ENCODE measurements around the gene TSEN54. TPM values are rescaled to one million over a fixed set of nuclear protein-coding genes. Genes with fewer than 3 reads are reported as not detected.

TSEN54 gene
- polyA plus RNA-seq, 2 donors: 25.1 to 31.5 TPM

- Histone ChIP-seq H3K9me3 (ENCODE audit: control insufficient read depth in 2 of 2, insufficient read depth in 1 of 2, low read depth in 1 of 2, low read length in 1 of 2) (no peaks in the 10 kb centered on the region), H3K4me1 (ENCODE audit: control insufficient read depth in 2 of 2, insufficient read depth in 2 of 2, low read length in 1 of 2) (peaks cover 0 to 17% of the 10 kb centered on the region in 2 donors), H3K36me3 (ENCODE audit: control insufficient read depth in 2 of 2, insufficient read depth in 2 of 2, low read length in 1 of 2) (peaks cover 0 to 2% of the 10 kb centered on the region in 2 donors), H3K4me3 (ENCODE audit: low read depth in 1 of 2, low read length in 2 of 2) (no peak overlapping the region), H3K27me3 (ENCODE audit: control insufficient read depth in 1 of 2, insufficient read depth in 2 of 2, low read length in 2 of 2) (no peaks in the 10 kb centered on the region), H3K27ac (ENCODE audit: low read depth in 2 of 2, low read length in 1 of 2) (peak overlapping the region; percentile 61 to 85)
- WGBS, 2 donors: 55 to 56% methylated on average over 9 of the region's 9 CpGs
These were observed 30.8 kb downstream of the TSEN54 start for GRCh38 chr17:75547091-75547490.

- no peak overlapping the region for H3K4me3 ChIP-seq (ENCODE audit: low read depth in 1 of 2, low read length in 2 of 2)
- peaks cover 0 to 17% of the 10 kb centered on the region in 2 donors for H3K4me1 ChIP-seq (ENCODE audit: control insufficient read depth in 2 of 2, insufficient read depth in 2 of 2, low read length in 1 of 2)
- WGBS, 2 donors: 52 to 59% methylated on average over 5 of the region's 5 CpGs
- H3K27me3 ChIP-seq (ENCODE audit: control insufficient read depth in 1 of 2, insufficient read depth in 2 of 2, low read length in 2 of 2): no peaks in the 10 kb centered on the region
- H3K9me3 ChIP-seq (ENCODE audit: control insufficient read depth in 2 of 2, insufficient read depth in 1 of 2, low read depth in 1 of 2, low read length in 1 of 2): no peaks in the 10 kb centered on the region
- no peaks in the 10 kb centered on the region for H3K36me3 ChIP-seq (ENCODE audit: control insufficient read depth in 2 of 2, insufficient read depth in 2 of 2, low read length in 1 of 2)
- H3K27ac ChIP-seq (ENCODE audit: low read depth in 2 of 2, low read length in 1 of 2): peak overlapping the region; percentile 98
These were observed 32.5 kb downstream of the TSEN54 start for GRCh38 chr17:75548813-75549212.

GRCh38 chr17:75549246-75550138 is 33.2 kb downstream of the TSEN54 start:
- H3K4me3 ChIP-seq (ENCODE audit: low read depth in 1 of 2, low read length in 2 of 2): no peak overlapping the region

GRCh38 chr17:75550139-75550465 is 33.8 kb downstream of the TSEN54 start:
- H3K27me3 ChIP-seq (ENCODE audit: control insufficient read depth in 1 of 2, insufficient read depth in 2 of 2, low read length in 2 of 2): no peaks in the 10 kb centered on the region
- no peak overlapping the region for H3K4me3 ChIP-seq (ENCODE audit: low read depth in 1 of 2, low read length in 2 of 2)
- H3K4me1 ChIP-seq (ENCODE audit: control insufficient read depth in 2 of 2, insufficient read depth in 2 of 2, low read length in 1 of 2): peaks cover 0 to 17% of the 10 kb centered on the region in 2 donors
- H3K36me3 ChIP-seq (ENCODE audit: control insufficient read depth in 2 of 2, insufficient read depth in 2 of 2, low read length in 1 of 2): no peaks in the 10 kb centered on the region
- peak overlapping the region; percentile 98 for H3K27ac ChIP-seq (ENCODE audit: low read depth in 2 of 2, low read length in 1 of 2)
- WGBS, 2 donors: 56 to 62% methylated on average over 4 of the region's 4 CpGs
- no peaks in the 10 kb centered on the region for H3K9me3 ChIP-seq (ENCODE audit: control insufficient read depth in 2 of 2, insufficient read depth in 1 of 2, low read depth in 1 of 2, low read length in 1 of 2)

More at GRCh38 chr17:75549246-75550138, 33.2 kb downstream of the TSEN54 start:
- WGBS, 2 donors: 42 to 45% methylated on average over 21 to 22 of the region's 22 CpGs
- Histone ChIP-seq H3K9me3 (ENCODE audit: control insufficient read depth in 2 of 2, insufficient read depth in 1 of 2, low read depth in 1 of 2, low read length in 1 of 2) (no peaks in the 10 kb centered on the region), H3K36me3 (ENCODE audit: control insufficient read depth in 2 of 2, insufficient read depth in 2 of 2, low read length in 1 of 2) (no peaks in the 10 kb centered on the region), H3K27ac (ENCODE audit: low read depth in 2 of 2, low read length in 1 of 2) (peak overlapping the region; percentile 98), H3K27me3 (ENCODE audit: control insufficient read depth in 1 of 2, insufficient read depth in 2 of 2, low read length in 2 of 2) (no peaks in the 10 kb centered on the region), H3K4me1 (ENCODE audit: control insufficient read depth in 2 of 2, insufficient read depth in 2 of 2, low read length in 1 of 2) (peaks cover 0 to 17% of the 10 kb centered on the region in 2 donors)

- Histone ChIP-seq H3K4me1 (ENCODE audit: control insufficient read depth in 2 of 2, insufficient read depth in 2 of 2, low read length in 1 of 2) (peaks cover 0 to 16% of the 10 kb centered on the region in 2 donors), H3K9me3 (ENCODE audit: control insufficient read depth in 2 of 2, insufficient read depth in 1 of 2, low read depth in 1 of 2, low read length in 1 of 2) (no peaks in the 10 kb centered on the region), H3K27ac (ENCODE audit: low read depth in 2 of 2, low read length in 1 of 2) (peak overlapping the region in 1 of 2 donors; percentile 98), H3K36me3 (ENCODE audit: control insufficient read depth in 2 of 2, insufficient read depth in 2 of 2, low read length in 1 of 2) (no peaks in the 10 kb centered on the region), H3K4me3 (ENCODE audit: low read depth in 1 of 2, low read length in 2 of 2) (no peak overlapping the region), H3K27me3 (ENCODE audit: control insufficient read depth in 1 of 2, insufficient read depth in 2 of 2, low read length in 2 of 2) (no peaks in the 10 kb centered on the region)
- 80 to 83% methylated on average over 7 of the region's 7 CpGs for WGBS, 2 donors
These were observed 34.9 kb downstream of the TSEN54 start for GRCh38 chr17:75551266-75551665.

- Histone ChIP-seq H3K27me3 (ENCODE audit: control insufficient read depth in 1 of 2, insufficient read depth in 2 of 2, low read length in 2 of 2) (no peaks in the 10 kb centered on the region), H3K9me3 (ENCODE audit: control insufficient read depth in 2 of 2, insufficient read depth in 1 of 2, low read depth in 1 of 2, low read length in 1 of 2) (no peaks in the 10 kb centered on the region), H3K36me3 (ENCODE audit: control insufficient read depth in 2 of 2, insufficient read depth in 2 of 2, low read length in 1 of 2) (no peaks in the 10 kb centered on the region), H3K4me1 (ENCODE audit: control insufficient read depth in 2 of 2, insufficient read depth in 2 of 2, low read length in 1 of 2) (peaks cover 0 to 7% of the 10 kb centered on the region in 2 donors), H3K4me3 (ENCODE audit: low read depth in 1 of 2, low read length in 2 of 2) (no peak overlapping the region), H3K27ac (ENCODE audit: low read depth in 2 of 2, low read length in 1 of 2) (no peak overlapping the region)
- 81 to 86% methylated on average over 14 of the region's 14 CpGs for WGBS, 2 donors
These were observed 36.3 kb downstream of the TSEN54 start for GRCh38 chr17:75552425-75553294.

- H3K9me3 ChIP-seq (ENCODE audit: control insufficient read depth in 2 of 2, insufficient read depth in 1 of 2, low read depth in 1 of 2, low read length in 1 of 2): no peaks in the 10 kb centered on the region
- H3K4me3 ChIP-seq (ENCODE audit: low read depth in 1 of 2, low read length in 2 of 2): no peak overlapping the region
- no peaks in the 10 kb centered on the region for H3K27me3 ChIP-seq (ENCODE audit: control insufficient read depth in 1 of 2, insufficient read depth in 2 of 2, low read length in 2 of 2)
- 86 to 87% methylated on average over 8 of the region's 8 CpGs for whole genome bisulfite sequencing, 2 donors
- H3K27ac ChIP-seq (ENCODE audit: low read depth in 2 of 2, low read length in 1 of 2): no peak overlapping the region
- H3K4me1 ChIP-seq (ENCODE audit: control insufficient read depth in 2 of 2, insufficient read depth in 2 of 2, low read length in 1 of 2): peaks cover 0 to 7% of the 10 kb centered on the region in 2 donors
- H3K36me3 ChIP-seq (ENCODE audit: control insufficient read depth in 2 of 2, insufficient read depth in 2 of 2, low read length in 1 of 2): peaks cover 0 to 5% of the 10 kb centered on the region in 2 donors
These were observed 37.2 kb downstream of the TSEN54 start for GRCh38 chr17:75553295-75554110.

GRCh38 chr17:75555679-75556153 is 39.4 kb downstream of the TSEN54 start:
- Histone ChIP-seq H3K9me3 (ENCODE audit: control insufficient read depth in 2 of 2, insufficient read depth in 1 of 2, low read depth in 1 of 2, low read length in 1 of 2) (no peaks in the 10 kb centered on the region), H3K27ac (ENCODE audit: low read depth in 2 of 2, low read length in 1 of 2) (no peak overlapping the region), H3K27me3 (ENCODE audit: control insufficient read depth in 1 of 2, insufficient read depth in 2 of 2, low read length in 2 of 2) (no peaks in the 10 kb centered on the region), H3K4me3 (ENCODE audit: low read depth in 1 of 2, low read length in 2 of 2) (no peak overlapping the region), H3K4me1 (ENCODE audit: control insufficient read depth in 2 of 2, insufficient read depth in 2 of 2, low read length in 1 of 2) (no peaks in the 10 kb centered on the region), H3K36me3 (ENCODE audit: control insufficient read depth in 2 of 2, insufficient read depth in 2 of 2, low read length in 1 of 2) (peaks cover 0 to 14% of the 10 kb centered on the region in 2 donors)
- 84 to 95% methylated on average over 21 of the region's 21 CpGs for WGBS, 2 donors

Data from esophagus (tissue), 2 donors.